ENCODE results near the gene RALY. TPM values are rescaled to one million over a fixed set of nuclear protein-coding genes. Genes with fewer than 3 reads are reported as not detected.

Gene RALY
- total and polyA plus RNA-seq, 10 of the 15 experiments (the other 5 are each of a cell fraction or from before 2014, with no cell fraction given) = 1.2 to 246 (median 137) TPM

DNA sequence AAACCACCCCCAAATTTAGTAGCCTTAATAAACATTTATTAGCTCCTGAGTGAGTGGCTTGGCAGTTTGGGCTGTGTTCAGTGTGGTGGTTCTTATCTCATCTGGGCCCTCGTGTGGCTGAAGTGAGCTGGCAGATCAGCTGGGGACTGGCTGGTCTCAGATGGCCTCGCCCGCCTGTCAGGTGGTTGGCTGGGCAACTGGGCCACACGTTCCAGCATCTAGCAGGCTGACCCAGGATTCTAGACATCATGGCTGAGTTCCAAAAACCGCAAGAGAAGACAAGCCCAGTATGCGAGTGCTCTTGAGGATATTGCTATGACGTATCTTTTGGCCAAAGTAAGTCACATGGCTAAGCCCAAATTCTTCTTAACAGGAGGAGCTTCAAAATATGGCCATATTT lies 89.4 kb downstream of the RALY start:
- Histone ChIP-seq H3K9ac (ENCODE audit: control insufficient read depth, insufficient read depth, low read length) (no peak overlapping the region), H3K4me2 (ENCODE audit: control insufficient read depth, insufficient read depth) (no peak overlapping the region), H3K4me3 (no peak overlapping the region), H3K4me1 (ENCODE audit: control insufficient read depth, insufficient read depth, low read length) (no peaks in the 10 kb centered on the region), H3K27me3 (replicated peaks in 1 of 2; ENCODE audit: control insufficient read depth in 2 of 2, insufficient read depth in 2 of 2, low read length in 1 of 2) (no peaks in the 10 kb centered on the region), H3K36me3 (ENCODE audit: control insufficient read depth in 2 of 2, insufficient read depth in 2 of 2, low read length in 1 of 2) (peaks cover 22 to 24% of the 10 kb centered on the region in 2 experiments), H3K79me2 (ENCODE audit: control insufficient read depth, insufficient read depth, low read length) (no peaks in the 10 kb centered on the region), H3K27ac (ENCODE audit: control insufficient read depth, insufficient read depth) (no peak overlapping the region), H2AFZ (ENCODE audit: control insufficient read depth, low read depth, low read length) (no peak overlapping the region), H4K20me1 (ENCODE audit: control insufficient read depth, insufficient read depth) (0 out of 2 replicates have a peak, but pooled peaks cover 3% of the 10 kb centered on the region), H3K9me3 (replicated peaks; ENCODE audit: control insufficient read depth, insufficient read depth, low read length) (no peaks in the 10 kb centered on the region)
- BruUV-seq (replicated peaks) = no TSS peak
- CTCF ChIA-PET = interaction anchor here (0.5 to 1.2 kb wide), 4 partner anchors 14 to 289 kb away, joined by 3 to 4 read pairs (median 4); no protein-coding TSS in a partner anchor
- DNase-seq (ENCODE audit: low read depth, low spot score) (no peak), ATAC-seq (0 out of 3 replicates have a peak, but pooled peaks have one; percentile 24), FAIRE-seq (no peak)
- in situ Hi-C loops (cut with MboI) = no loop called here
- SMC1A ChIA-PET (ENCODE audit: uncharacterized antibody, unreplicated experiment) = interaction anchor here (0.7 to 1.6 kb wide), 3 partner anchors 21 to 87 kb away, joined by 3 to 5 read pairs (median 3); no protein-coding TSS in a partner anchor
- 78% methylated on average over 7 of the region's 7 CpGs for WGBS (ENCODE audit: insufficient coverage, insufficient replicate concordance, low lambda C conversion rate, missing lambda C conversion rate)
- RAD21 ChIA-PET (ENCODE audit: unreplicated experiment) = no interaction called here
- intact Hi-C loops (cut with micrococcal nuclease; ENCODE audit: unreplicated experiment) = no loop called here
- POLR2A ChIA-PET = interaction anchor here (1.4 kb wide), 1 partner anchor 18 kb away, joined by 3 read pairs; no protein-coding TSS in a partner anchor
- TF ChIP-seq, protein P1, sequence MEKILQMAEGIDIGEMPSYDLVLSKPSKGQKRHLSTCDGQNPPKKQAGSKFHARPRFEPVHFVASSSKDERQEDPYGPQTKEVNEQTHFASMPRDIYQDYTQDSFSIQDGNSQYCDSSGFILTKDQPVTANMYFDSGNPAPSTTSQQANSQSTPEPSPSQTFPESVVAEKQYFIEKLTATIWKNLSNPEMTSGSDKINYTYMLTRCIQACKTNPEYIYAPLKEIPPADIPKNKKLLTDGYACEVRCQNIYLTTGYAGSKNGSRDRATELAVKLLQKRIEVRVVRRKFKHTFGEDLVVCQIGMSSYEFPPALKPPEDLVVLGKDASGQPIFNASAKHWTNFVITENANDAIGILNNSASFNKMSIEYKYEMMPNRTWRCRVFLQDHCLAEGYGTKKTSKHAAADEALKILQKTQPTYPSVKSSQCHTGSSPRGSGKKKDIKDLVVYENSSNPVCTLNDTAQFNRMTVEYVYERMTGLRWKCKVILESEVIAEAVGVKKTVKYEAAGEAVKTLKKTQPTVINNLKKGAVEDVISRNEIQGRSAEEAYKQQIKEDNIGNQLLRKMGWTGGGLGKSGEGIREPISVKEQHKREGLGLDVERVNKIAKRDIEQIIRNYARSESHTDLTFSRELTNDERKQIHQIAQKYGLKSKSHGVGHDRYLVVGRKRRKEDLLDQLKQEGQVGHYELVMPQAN (conservative IDR thresholded peaks at IDR 0.05) = no peak
- TF ChIP-seq SUPT20H (IDR thresholded peaks at IDR 0.05; ENCODE audit: borderline replicate concordance, control insufficient read depth, low read depth, low read length) (no peak), STAT1 (conservative IDR thresholded peaks at IDR 0.05) (no peak), REST (IDR thresholded peaks at IDR 0.05; ENCODE audit: low read depth, low read length) (no peak), DPF2 (IDR thresholded peaks at IDR 0.05) (no peak), SMC3 (IDR thresholded peaks at IDR 0.05; ENCODE audit: borderline replicate concordance, low read length) (no peak), FOXM1 (IDR thresholded peaks at IDR 0.05; ENCODE audit: low read depth, low read length) (no peak), FOXK2 (IDR thresholded peaks at IDR 0.05) (no peak), TCF12 (IDR thresholded peaks at IDR 0.05; ENCODE audit: low read depth, low read length) (no peak), NR2F1 (conservative IDR thresholded peaks at IDR 0.05) (no peak), ASH2L (IDR thresholded peaks at IDR 0.05; ENCODE audit: borderline replicate concordance, low read depth) (no peak), ETV6 (conservative IDR thresholded peaks at IDR 0.05 in 1 of 2, IDR thresholded peaks at IDR 0.05 in 1 of 2; ENCODE audit: borderline replicate concordance in 1 of 2, low read depth in 1 of 2) (no peak)
- TF ChIP-seq, protein P2, sequence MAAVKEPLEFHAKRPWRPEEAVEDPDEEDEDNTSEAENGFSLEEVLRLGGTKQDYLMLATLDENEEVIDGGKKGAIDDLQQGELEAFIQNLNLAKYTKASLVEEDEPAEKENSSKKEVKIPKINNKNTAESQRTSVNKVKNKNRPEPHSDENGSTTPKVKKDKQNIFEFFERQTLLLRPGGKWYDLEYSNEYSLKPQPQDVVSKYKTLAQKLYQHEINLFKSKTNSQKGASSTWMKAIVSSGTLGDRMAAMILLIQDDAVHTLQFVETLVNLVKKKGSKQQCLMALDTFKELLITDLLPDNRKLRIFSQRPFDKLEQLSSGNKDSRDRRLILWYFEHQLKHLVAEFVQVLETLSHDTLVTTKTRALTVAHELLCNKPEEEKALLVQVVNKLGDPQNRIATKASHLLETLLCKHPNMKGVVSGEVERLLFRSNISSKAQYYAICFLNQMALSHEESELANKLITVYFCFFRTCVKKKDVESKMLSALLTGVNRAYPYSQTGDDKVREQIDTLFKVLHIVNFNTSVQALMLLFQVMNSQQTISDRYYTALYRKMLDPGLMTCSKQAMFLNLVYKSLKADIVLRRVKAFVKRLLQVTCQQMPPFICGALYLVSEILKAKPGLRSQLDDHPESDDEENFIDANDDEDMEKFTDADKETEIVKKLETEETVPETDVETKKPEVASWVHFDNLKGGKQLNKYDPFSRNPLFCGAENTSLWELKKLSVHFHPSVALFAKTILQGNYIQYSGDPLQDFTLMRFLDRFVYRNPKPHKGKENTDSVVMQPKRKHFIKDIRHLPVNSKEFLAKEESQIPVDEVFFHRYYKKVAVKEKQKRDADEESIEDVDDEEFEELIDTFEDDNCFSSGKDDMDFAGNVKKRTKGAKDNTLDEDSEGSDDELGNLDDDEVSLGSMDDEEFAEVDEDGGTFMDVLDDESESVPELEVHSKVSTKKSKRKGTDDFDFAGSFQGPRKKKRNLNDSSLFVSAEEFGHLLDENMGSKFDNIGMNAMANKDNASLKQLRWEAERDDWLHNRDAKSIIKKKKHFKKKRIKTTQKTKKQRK (IDR thresholded peaks at IDR 0.05; ENCODE audit: low read depth, low read length) = no peak

Data from GM12878 (cell line).